H1 (cell line): ENCODE measurements around the gene POU6F2.

Experiments
- CEBPB ChIP-seq: IDR thresholded peaks from 2 replicates; pipeline ENCODE4 v1.6.1; 2012; ENCODE audit warnings: low read depth, low read length
- EP300 ChIP-seq, 2 experiments: IDR thresholded peaks; 1 replicate in 1 of 2; 2 replicates in 1 of 2; pipeline ENCODE4 v1.6.1; 2011 to 2012; ENCODE audit warnings: low read depth in 2 of 2, low read length in 2 of 2, mild to moderate bottlenecking in 2 of 2, borderline replicate concordance in 1 of 2, inconsistent platforms in 1 of 2, moderate library complexity in 1 of 2
- GABPA ChIP-seq: IDR thresholded peaks from 2 replicates; pipeline ENCODE4 v1.6.1; 2011; ENCODE audit warnings: mild to moderate bottlenecking, low read length, moderate library complexity, borderline replicate concordance; ENCODE audit not compliant: insufficient read depth
- JUND ChIP-seq: IDR thresholded peaks from 2 replicates; pipeline ENCODE4 v1.6.1; 2011; ENCODE audit warnings: mild to moderate bottlenecking, improper control_type of control experiment, low read length
- KDM1A ChIP-seq: fragments of 200-600, 300-600 bp; sonication (generic); IDR thresholded peaks from 2 replicates; pipeline ENCODE4 v1.7.1; 2016; ENCODE audit warnings: mild to moderate bottlenecking, low read length, borderline replicate concordance
- KDM5A ChIP-seq: fragments of 200-600 bp; IDR thresholded peaks from 2 replicates; pipeline ENCODE4 v1.7.1; 2012; ENCODE audit warnings: mild to moderate bottlenecking, low read length, inconsistent platforms, mixed read lengths
- POLR2AphosphoS5 ChIP-seq: IDR thresholded peaks from 2 replicates; pipeline ENCODE4 v1.6.1; 2011; ENCODE audit warnings: low read depth, low read length
- SP1 ChIP-seq: IDR thresholded peaks from 2 replicates; pipeline ENCODE4 v1.6.1; 2011; ENCODE audit warnings: low read depth, low read length
- SUZ12 ChIP-seq: fragments of 200-600 bp; sonication (generic); IDR thresholded peaks from 2 replicates; pipeline ENCODE4 v1.6.1; 2012; ENCODE audit warnings: mild to moderate bottlenecking, inconsistent platforms, low read length, moderate library complexity, mixed read lengths
- ZNF274 ChIP-seq: IDR thresholded peaks from 2 replicates; pipeline ENCODE4 v1.7.0; 2012; ENCODE audit warnings: low read length, borderline replicate concordance; ENCODE audit errors: extremely low read depth
- TF ChIP-seq, protein P1 (sequence below), 3 experiments: IDR thresholded peaks; 1 replicate in 2 of 3; 2 replicates in 1 of 3; pipeline versions ENCODE4 v1.5.1 to v1.6.1; 2011; ENCODE audit warnings: low read length in 3 of 3, mild to moderate bottlenecking in 3 of 3, inconsistent platforms in 2 of 3, low read depth in 1 of 3, moderate library complexity in 1 of 3; ENCODE audit not compliant: insufficient read depth in 1 of 3; ENCODE audit errors: control extremely low read depth in 1 of 3
- TF ChIP-seq, protein P2 (sequence below): IDR thresholded peaks from 2 replicates; pipeline ENCODE4 v1.6.1; 2012; ENCODE audit warnings: inconsistent platforms

DNA sequence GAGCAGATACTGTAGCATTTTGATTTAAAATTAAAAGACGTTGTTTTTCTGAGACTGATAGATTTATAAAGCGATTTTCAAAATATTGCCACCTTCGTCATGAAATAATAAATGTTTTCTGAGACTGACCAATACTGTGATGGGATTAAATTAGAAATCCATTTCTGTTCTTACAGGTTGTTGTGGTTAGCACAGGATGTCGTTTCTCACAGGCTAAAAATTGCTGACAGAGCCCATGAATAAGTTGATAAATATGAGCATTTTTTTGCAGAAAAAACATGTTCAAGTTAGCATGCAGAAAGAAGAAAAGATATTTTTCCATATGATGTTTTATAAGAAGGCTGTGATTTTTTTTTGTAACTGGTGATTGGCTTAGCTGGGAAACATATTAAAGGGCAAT lies 66.8 kb downstream of the POU6F2 start:
- TF ChIP-seq JUND (no peak), SUZ12 (no peak), POLR2AphosphoS5 (no peak), GABPA (no peak), CEBPB (no peak), SP1 (no peak), KDM5A (no peak), KDM1A (no peak), ZNF274 (no peak), EP300 (IDR thresholded peaks at IDR 0.05; ENCODE audit: borderline replicate concordance in 1 of 2, low read depth in 2 of 2, low read length in 2 of 2) (no peak)
- TF ChIP-seq, protein P1, sequence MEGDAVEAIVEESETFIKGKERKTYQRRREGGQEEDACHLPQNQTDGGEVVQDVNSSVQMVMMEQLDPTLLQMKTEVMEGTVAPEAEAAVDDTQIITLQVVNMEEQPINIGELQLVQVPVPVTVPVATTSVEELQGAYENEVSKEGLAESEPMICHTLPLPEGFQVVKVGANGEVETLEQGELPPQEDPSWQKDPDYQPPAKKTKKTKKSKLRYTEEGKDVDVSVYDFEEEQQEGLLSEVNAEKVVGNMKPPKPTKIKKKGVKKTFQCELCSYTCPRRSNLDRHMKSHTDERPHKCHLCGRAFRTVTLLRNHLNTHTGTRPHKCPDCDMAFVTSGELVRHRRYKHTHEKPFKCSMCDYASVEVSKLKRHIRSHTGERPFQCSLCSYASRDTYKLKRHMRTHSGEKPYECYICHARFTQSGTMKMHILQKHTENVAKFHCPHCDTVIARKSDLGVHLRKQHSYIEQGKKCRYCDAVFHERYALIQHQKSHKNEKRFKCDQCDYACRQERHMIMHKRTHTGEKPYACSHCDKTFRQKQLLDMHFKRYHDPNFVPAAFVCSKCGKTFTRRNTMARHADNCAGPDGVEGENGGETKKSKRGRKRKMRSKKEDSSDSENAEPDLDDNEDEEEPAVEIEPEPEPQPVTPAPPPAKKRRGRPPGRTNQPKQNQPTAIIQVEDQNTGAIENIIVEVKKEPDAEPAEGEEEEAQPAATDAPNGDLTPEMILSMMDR (IDR thresholded peaks at IDR 0.05; ENCODE audit: control extremely low read depth in 1 of 3, insufficient read depth in 1 of 3, low read depth in 1 of 3, low read length in 3 of 3), result no peak
- TF ChIP-seq, protein P2, sequence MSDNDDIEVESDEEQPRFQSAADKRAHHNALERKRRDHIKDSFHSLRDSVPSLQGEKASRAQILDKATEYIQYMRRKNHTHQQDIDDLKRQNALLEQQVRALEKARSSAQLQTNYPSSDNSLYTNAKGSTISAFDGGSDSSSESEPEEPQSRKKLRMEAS, result no peak
